M059J (cell line): ENCODE results near the gene ACOX2. TPM values are rescaled to one million over a fixed set of nuclear protein-coding genes. Genes with fewer than 3 reads are reported as not detected.
A peak's percentile ranks its signal among the peaks of the same experiment; 100 is the strongest.

Source experiments
- DNase-seq: peaks from one replicate; pipeline ENCODE4 v3.0.0-alpha.2; 2012; ENCODE audit warnings: low read depth
- total RNA-seq: library from RNA; depleted of rRNA; stranded (reverse); fragments of >200 nt; shearing (Covaris generic); gene quantifications from 2 replicates; pipeline ENCODE4 v1.2.3, GENCODE V29; 2014; rRNA removed

Gene ACOX2
- total RNA-seq = 2.8 and 18.5 TPM in 2 replicates

DNA sequence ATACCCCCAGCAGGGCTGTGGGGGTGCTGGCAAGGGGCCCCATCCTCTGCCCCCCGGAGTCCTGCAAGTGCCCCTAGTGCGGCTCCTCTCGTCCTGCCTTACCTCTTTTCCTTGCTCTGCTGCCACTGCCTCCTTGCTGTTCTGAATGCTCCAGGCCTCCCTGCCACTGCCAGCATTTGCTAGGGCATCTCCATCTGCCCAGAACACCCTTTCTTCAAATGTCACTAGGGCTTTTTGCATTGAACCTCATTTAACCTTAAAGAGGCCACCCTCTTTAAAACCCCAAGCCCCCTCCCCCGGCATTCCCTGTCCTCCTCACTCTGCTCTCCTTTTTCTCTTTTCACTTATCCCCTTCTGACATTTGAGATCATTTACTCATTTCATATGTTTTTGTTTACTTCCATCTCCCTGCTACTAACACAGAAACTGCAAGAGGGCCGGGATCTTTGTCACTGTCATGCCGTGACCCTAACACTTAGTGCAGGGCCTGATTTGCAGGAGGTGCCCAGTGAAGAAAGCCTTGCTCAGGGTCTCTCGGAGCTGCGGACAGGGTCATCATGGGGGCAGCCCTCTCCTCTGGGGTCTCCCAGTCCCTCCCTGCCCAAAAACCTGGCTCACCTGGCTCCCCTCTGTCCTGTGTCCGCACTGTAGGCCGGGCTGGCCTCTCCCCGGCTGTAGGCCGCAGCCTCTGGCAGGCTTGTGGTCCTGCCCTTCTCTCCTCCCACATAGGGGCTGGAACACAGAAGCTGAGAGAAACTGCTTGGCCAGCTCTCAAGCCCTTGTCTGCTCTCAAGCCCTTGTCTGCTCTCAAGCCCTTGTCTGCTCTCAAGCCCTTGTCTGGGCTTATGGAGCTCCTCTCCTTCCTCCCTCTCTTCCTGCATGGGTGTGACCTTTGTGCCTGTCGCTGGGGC, at the start of gene ACOX2:
TSS of gene ACOX2 (minus strand) at position 690 of the 911 bp plus-strand sequence. CDS start 2,084 bp downstream, outside the sequence.
- DNase-seq = peak; percentile 29

DNA sequence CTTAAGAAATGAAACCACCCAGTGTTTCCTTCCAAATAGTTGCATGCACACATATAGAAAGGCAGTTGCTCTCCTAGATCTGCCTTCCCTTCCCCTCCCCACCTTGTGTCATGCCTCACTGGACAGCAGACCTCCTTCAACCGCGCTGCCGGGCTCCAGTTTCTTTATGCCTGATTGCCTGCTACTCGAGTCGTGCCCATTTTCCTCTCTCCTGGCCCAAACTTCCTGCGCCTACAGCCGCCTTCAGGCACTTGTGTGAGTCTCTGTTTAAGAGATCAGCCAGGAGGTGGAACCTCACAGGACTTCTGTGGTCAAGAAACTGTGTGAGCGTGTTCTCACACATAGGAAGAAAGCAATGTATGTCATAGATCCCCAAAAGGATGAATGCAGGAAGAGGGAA, 49.0 kb upstream of the ACOX2 start:
- no peak for DNase-seq

DNA sequence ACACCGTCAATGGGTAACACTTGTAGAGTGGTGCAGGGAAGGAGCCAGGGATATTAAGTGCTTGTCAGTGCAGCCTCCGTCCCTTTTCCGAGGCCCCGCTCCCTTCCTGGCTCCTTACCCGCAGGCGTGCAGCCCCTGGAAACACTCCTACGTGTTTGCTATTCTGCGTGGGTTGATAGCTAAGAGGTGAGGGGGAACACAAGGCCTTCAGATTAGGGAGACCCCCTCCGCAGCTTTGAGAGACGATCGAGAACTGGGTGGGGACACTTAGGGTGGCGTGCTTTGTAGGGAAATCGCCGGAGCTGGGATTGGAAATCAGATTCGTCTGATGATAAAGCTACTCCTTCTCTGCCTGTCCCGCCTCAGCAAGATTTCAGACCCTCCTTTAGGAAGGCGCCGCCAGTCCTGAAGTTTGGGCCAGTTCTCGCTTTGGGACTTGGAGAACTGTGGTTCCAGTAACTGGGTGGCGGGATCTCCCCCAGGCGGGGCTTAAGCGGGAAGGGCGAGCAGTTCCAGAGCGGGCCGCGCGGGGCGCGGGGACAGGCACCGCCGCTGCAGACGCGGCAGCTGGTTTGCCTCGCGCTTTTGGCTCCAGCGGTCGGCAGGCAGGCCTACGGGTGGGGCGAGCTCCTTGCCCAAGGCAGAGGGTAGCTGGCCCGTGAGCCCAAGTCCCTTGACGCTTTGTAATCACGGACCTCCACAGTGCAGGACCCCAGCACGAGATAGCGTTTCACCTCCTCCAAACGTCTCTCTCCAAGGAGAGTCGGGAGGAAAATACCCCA, 48.2 kb upstream of the ACOX2 start:
- peak; percentile 66 for DNase-seq

DNA sequence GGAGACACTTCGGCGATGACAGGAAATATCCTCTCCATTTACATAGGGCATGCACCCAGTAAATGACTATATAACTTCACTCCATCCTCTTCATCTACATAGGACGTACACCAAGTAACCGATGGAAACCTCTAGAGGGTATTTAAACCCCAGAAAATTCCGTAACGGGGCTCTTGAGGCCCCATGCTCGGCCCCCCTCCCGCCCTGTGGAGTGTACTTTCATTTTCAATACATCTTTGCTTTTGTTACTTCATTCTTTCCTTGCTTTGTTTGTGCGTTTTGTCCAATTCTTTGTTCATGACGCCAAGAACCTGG, 47.7 kb upstream of the ACOX2 start:
- DNase-seq = no peak

DNA sequence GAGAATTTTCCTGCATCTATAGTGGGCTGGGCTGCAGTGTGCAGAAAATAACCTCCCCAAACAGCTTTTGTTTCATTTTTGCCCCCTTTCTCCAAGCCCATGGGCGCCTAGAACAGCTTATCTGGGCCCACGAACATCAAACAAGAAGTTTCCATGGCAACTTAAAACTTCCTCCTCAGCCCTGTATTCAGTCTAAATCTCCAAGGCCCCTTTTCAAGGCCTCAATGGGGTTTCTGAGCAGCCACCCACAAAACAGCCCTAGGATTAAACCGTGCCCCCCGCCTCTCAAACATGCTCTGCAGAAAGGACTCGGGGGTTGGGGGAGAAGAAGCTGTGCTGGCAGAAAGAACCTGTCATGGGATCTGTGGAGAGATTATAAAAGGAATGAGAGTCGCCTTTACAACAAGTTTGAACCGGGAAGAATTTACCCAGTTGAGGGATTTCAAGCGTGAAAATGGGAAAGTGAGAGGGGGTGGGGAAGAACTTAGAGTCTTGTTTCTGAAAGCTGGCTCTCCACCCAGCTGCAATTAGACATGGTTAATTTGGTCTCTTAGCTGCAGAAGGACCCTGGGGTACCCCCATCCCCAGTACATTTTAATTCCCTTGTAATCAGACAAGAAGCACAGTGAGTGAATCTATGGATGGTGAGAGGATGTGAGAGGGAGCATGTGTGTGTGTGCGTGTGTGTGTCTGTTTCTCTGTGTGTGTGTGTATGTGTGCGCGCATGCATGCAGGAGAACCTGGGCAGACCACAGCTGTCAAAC, 44.5 kb upstream of the ACOX2 start:
- DNase-seq = no peak

DNA sequence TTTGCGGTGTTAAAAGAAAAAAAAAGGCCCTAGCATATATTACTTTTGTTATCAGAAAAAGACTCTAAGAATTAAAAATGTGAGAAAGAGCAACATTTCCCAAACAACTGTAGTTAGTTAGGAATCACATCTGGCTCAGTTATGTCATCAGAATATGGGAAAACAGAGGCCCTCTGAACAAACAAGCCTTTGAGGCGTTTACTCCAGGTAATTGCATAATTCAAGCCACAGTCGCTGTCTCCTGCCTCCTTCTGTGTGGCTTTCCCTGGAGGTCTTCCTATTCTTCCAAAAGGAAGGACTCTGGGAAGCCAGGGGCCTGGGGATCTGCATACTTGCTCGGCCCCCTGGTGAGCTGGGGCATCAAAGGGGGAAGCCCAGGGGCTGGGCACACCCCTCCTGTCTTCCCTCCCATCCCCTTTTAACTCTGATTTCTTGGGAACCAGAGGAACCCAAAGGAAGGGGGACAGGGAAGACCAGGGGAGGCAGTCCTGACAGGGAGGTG, 43.9 kb upstream of the ACOX2 start:
- DNase-seq = no peak

DNA sequence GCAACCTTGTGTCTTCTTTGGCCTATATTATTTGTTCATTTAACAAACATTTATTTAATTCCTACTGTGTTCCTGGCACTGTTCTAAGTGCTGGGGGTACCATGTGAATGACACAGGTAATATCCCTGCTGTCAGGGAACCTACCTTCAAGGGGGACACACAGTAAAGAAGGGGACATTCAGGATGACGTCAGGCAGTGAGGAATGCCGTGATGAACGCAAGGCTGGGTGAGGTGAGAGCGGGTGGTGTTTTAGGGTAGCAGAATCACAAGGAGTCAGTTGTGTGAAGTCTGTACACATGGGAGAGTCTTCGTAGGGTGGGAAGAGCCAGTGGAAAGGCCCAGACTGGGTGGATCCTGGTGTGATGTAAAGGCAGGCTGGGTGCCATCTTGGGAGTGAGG, 41.9 kb upstream of the ACOX2 start:
- no peak for DNase-seq

DNA sequence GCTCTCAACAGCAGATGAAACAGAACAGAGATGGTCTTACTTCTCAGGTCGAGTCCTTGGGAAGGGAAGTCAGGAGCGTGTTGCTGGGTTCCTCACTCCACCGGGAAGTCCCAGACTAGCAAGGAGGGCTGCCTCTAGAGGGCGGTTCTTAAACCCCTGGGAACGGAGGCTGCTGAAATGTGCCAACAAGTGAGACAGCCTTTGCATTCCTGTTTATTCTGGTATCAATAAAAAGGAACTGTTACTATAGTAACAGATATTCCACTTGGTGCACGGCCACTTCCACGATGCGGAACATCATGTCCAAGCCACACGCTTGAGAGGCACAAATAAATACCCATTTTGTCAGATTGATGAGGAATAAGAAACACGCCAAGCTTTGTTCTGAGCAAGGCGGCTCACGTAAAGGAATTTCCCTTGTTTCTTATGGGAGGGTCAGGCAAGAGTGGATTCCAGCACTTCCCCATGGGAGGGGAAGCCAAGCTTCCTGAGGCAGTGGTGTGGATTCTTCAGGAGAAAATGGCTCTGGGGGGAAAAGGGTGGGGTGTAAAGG, 40.4 kb upstream of the ACOX2 start, which contains the start of gene FAM107A:
TSS of gene FAM107A (minus strand) at position 123 of the 553 bp plus-strand sequence. CDS start 7,531 bp downstream, outside the sequence.
- no peak for DNase-seq

DNA sequence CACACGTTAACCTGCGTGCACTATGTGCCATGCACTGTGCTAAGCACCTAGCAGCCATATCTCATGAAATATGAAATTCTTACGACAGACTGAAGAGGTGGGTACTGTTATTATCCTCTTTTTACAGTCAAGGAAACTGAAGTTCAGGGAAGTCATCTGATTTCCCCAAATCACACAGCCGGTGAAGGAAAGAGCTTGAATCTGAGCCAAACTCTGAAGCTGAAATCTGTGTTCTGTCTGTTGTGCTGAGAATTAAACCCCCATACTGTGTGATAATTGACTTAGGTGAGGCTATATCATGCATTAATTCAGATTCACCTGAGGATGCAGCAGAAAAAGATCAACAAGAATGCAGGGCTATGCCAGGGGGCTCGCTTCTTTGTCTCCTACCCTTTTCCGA, 39.7 kb upstream of the ACOX2 start:
- no peak for DNase-seq

DNA sequence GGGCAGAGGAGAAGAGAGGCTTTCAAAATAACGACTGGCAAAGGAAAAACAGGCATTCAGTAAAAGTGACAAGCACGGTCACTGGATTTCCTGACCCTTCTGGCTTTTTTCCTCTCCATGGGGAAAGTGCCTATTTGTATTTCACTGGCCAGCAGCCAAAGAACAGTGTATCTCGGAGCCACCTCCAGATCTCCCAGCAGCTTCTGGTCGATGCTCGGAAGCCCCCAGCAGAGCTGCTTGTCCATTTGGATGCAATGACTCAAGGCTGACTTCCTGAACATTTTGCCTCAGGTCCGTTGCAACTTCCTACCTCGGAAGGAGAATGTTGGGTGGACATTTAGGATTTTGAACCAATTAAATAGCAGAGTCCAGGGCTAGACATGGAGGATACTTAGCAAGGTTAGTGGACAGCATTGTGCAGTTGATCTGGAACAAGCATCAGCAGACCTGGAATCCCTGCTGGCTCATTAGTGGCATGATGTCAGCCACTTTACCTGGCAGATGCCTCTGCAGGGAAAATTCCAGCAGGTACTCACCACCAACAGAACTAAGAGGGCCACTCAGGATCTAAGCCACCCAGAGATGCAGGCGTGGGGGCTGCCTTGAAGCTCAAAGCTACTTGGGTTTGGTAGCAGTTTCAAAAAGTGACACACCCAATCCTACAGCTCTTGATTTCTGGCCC, 39.1 kb upstream of the ACOX2 start:
- DNase-seq = peak; percentile 72

DNA sequence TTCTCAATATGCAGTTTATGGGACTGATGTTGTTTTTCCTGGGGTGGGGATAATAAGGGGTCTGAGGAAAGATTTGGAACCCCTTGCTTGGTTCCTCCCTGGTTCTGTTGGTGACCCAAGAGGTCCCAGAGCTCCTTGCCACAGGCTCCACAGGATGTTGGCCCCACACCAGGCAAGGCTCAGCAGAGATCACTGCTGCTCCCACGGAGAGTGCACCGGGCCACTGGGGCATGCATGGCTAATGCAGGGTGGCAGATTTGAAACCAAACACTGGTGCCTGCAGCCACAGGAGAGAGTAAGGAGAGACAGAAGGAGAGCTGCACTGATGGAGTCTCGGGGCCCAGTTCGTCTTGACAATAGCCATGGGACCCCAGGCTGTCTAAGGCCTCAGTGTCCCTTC, 37.7 kb upstream of the ACOX2 start:
- DNase-seq = no peak

DNA sequence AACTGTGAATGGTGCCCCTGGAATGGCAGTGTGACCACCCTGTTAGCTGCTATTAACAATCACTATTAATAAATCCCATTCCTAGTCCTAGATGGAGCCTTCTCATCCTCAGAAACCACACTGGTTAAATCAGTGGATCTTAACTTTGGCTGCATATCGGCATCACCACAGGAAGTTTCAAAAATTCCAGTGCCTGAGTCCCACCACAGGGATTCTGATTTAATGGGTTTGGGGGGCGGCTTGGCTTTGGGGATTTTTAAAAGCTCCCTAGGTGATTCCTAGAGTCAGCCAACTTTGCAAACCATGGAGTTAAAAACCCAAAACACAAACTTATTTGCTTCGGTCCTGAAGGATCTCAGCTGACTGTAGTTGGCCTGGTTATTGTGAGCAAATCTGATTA, 37.1 kb upstream of the ACOX2 start:
- DNase-seq = peak; percentile 39

DNA sequence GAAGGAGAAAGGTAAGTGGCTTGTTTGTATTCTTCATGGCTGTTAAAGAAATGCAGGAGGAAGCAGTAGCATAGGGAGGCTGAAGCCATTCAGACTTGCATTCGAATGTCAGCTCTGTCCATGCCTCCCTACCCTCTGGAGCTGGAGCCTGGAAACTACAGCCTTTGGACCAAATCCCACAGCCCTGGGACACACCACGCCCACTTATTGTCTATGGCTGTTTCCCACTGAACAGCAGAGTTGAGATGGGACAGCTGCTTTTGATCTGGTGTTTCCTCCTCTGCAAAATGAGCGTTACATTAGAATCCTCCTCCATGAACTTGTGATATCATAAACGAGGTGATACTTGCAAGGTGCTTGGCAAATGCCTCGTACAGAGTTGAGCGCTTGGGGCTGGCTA, 36.6 kb upstream of the ACOX2 start:
- peak; percentile 20 for DNase-seq

DNA sequence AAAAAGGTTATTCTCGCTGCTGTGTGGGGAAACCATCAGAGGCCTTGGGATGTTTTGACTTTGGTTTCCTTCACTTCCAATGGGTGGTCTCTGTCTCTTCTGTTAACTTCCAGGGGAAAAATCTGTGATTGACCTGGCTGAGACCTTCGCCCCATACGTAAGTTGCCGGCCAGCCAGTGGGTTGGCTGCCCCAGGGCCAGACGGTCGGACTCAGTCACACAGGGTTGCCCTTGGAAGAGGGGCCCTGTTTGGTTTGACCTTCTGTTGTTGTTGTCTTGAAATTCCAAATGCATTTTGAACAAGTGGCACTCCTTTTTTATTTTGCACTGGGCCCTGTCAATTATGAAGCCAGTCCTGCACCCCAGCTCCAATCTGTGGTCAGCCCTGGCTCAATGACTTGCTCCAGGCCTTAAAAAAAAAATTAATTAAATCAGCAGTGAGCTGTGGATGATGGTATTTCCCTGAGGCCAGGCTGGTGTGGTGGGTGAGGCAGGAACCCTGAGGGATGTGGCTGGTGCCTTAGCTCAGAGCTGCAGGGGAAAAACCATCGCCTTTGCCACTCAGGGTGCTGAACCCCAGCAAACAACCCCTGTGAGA, 35.7 kb upstream of the ACOX2 start:
- DNase-seq = peak; percentile 76

DNA sequence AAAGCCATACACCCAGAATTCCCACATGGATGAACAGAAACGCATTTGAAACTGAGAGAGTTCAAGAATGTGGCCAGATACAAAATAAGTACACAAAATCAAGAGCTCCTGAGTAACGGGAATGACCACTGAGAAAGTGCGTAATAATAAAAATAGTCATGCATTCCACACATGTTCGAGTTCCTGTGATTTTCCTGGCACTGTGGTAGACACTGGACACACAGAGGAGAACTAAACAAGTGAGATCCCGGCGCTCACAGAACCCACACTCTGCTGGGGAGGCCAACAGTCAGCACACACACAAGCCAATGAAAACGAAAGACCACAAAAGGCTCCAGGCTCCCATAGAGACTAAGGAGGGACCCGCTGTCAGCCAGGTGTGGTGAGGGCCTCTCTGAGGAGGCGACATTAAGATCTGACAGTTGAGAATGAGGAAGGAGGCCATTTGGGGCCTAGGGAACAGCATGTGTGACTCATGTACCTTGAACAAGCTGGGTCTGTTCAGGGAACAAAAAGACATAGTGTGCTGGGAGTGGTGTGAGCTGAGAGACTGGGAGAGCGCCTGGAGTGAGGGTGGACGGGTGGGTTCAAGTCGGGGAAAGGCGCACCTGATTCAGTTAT, 35.1 kb upstream of the ACOX2 start:
- peak; percentile 25 for DNase-seq

DNA sequence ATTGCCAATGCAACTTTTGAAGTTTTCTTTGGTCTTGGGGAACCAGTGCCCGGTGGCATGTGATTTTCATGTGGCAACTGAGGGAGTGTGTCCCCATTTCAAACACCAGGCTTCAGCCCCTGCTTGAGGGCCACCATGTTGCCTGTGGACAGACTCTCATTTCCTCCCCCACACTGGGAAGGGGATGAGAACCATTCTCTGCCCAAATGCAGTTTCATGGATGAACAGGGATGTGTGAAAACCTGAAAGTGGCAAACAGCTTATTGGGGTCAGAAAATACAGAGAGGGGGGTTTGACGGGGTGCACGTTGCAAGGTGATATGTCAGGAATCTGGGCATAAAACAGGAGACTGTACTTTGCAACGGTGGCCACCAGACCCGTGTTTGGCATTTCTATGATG, 33.9 kb upstream of the ACOX2 start:
- no peak for DNase-seq

DNA sequence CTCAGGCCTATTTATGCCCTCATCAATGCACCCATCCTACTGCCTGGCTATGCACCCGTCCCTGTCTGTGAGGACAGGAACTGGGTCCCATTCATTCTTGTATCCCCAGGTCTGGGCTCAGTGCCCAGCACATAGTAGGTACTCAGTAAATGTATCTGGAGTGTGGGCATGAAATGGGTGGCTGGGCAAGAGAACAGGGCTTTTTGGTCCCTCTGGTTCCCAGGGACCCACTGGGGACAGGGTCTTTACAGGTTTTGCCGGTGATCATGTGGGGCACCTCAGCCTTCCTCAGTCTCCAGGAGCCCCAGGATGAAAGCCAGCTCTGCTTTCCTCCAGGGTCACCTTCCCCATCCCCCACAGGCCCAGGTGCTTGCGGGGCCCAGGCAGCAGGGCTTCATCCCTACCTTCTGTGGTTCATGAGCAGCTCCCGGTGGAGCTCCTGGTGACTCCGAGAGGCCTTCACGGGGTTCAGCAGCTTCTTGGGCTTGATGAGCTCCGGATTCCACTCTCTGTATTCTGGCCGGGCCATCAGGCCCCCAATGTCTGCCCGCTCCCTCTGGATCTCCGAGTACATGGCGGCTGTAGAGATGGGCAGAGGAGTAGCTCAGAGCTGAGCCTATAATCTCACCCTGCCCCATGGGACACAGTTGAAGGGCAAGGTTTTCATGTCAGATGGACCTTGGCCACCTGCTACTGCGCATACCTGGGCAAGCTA, 32.5 kb upstream of the ACOX2 start:
- no peak for DNase-seq

DNA sequence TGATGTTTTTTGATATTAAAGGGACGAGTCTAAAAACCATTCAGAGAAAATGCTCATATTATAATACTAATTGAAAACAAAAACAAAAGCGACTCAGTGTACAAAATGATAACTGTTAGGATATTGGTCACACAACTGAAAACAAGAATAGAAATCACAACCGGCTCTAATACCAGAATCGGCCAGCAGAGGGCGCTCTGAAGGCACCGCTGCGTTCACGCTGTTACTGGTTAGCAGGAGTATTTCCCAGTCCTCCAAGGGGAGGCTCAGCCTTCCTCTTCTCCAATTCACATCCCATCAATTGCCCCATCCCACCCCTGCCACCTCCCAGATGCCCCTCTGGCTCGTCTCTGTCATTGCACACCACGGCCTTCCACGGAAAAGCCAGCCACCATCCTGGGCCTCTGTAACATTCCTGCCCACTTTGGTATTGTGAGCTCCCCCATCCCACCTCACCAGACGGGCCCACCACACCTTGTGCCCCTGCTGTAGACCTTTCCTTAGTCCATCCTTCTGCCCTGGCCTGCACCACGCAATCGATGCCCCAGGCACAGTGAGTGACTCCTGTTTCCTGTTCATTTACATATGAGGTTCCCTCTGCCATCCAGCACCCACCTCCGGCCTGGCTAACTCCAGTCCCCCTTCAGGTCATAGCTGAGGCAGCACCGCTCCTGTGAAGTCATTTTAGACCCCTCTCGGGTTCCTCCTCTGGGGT, 31.7 kb upstream of the ACOX2 start:
- peak; percentile 54 for DNase-seq

DNA sequence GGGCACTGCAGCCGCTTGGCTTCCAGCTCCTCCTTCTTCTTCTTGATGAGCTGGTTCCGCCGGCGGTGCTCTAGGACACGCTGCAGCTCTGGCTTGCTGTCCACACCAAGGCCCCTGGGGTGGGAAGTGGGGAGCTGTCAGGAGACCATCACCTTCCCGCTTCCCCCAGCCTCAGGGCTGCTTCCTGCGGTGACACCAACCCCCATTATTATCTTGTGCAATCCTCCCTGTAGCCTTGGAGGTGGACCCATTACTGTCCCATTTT, 30.2 kb upstream of the ACOX2 start:
- no peak for DNase-seq
